HEK293T (cell line): Measurements from ENCODE around the gene MEIS1.

Source experiments
- CTCF ChIA-PET: fragments of 350-600 bp; formaldehyde crosslinking; extraction: SDS; loops from one replicate; lab custom pipeline; 2021; ENCODE audit warnings: antibody characterized with exemption, inconsistent platforms; lab: Yijun Ruan, JAX
- POLR2A ChIA-PET: fragments of 350-600 bp; formaldehyde crosslinking; extraction: SDS; loops from one replicate; lab custom pipeline; 2020; ENCODE audit warnings: antibody characterized with exemption, inconsistent platforms; lab: Yijun Ruan, JAX
- DNase-seq: peaks from one replicate; pipeline ENCODE4 v3.0.0; 2012; ENCODE audit warnings: mixed read lengths; ENCODE audit errors: extremely low spot score
- ARNT ChIP-seq: fragments of 450-650 bp; IDR thresholded peaks from 2 replicates; pipeline ENCODE4 v1.6.1; 2017; ENCODE audit warnings: mild to moderate bottlenecking
- BHLHE40 ChIP-seq: fragments of 450-650 bp; IDR thresholded peaks from 2 replicates; pipeline ENCODE4 v1.6.1; 2016; ENCODE audit warnings: mild to moderate bottlenecking, moderate library complexity, borderline replicate concordance
- CTBP1 ChIP-seq: fragments of 450-650 bp; IDR thresholded peaks from 2 replicates; pipeline ENCODE4 v1.6.1; 2016; ENCODE audit warnings: borderline replicate concordance
- ELF4 ChIP-seq: fragments of 450-650 bp; IDR thresholded peaks from 2 replicates; pipeline ENCODE4 v1.6.1; 2017; ENCODE audit warnings: antibody characterized with exemption
- FOXA1 ChIP-seq: fragments of 450-650 bp; IDR thresholded peaks from 2 replicates; pipeline ENCODE4 v1.6.1; 2016; ENCODE audit warnings: mild to moderate bottlenecking
- FOXK2 ChIP-seq: fragments of 450-650 bp; IDR thresholded peaks from 2 replicates; pipeline ENCODE4 v1.6.1; 2016; ENCODE audit warnings: mild to moderate bottlenecking
- FOXM1 ChIP-seq: fragments of 450-650 bp; IDR thresholded peaks from 2 replicates; pipeline ENCODE4 v1.6.1; 2017; ENCODE audit warnings: mild to moderate bottlenecking, borderline replicate concordance
- HDGF ChIP-seq: fragments of 450-650 bp; IDR thresholded peaks from 2 replicates; pipeline ENCODE4 v1.6.1; 2017; ENCODE audit warnings: antibody characterized with exemption, borderline replicate concordance
- L3MBTL2 ChIP-seq: fragments of 450-650 bp; conservative IDR thresholded peaks from 2 replicates; pipeline ENCODE4 v1.6.1; 2016; ENCODE audit warnings: mild to moderate bottlenecking
- LEF1 ChIP-seq: fragments of 450-650 bp; IDR thresholded peaks from 2 replicates; pipeline ENCODE4 v1.6.1; 2017; ENCODE audit warnings: mild to moderate bottlenecking, borderline replicate concordance
- NFRKB ChIP-seq: fragments of 450-650 bp; IDR thresholded peaks from 2 replicates; pipeline ENCODE4 v1.6.1; 2016; ENCODE audit warnings: mild to moderate bottlenecking, moderate library complexity
- PKNOX1 ChIP-seq: fragments of 450-650 bp; IDR thresholded peaks from 2 replicates; pipeline ENCODE4 v1.6.1; 2016
- SP1 ChIP-seq: fragments of 450-650 bp; IDR thresholded peaks from 2 replicates; pipeline ENCODE4 v1.6.1; 2017
- SUZ12 ChIP-seq: fragments of 450-650 bp; IDR thresholded peaks from 2 replicates; pipeline ENCODE4 v1.6.1; 2016; ENCODE audit warnings: mild to moderate bottlenecking
- TARDBP ChIP-seq: fragments of 450-650 bp; IDR thresholded peaks from 2 replicates; pipeline ENCODE4 v1.6.1; 2016
- ZNF384 ChIP-seq: fragments of 450-650 bp; IDR thresholded peaks from 2 replicates; pipeline ENCODE4 v1.6.1; 2016

Gene MEIS1

DNA sequence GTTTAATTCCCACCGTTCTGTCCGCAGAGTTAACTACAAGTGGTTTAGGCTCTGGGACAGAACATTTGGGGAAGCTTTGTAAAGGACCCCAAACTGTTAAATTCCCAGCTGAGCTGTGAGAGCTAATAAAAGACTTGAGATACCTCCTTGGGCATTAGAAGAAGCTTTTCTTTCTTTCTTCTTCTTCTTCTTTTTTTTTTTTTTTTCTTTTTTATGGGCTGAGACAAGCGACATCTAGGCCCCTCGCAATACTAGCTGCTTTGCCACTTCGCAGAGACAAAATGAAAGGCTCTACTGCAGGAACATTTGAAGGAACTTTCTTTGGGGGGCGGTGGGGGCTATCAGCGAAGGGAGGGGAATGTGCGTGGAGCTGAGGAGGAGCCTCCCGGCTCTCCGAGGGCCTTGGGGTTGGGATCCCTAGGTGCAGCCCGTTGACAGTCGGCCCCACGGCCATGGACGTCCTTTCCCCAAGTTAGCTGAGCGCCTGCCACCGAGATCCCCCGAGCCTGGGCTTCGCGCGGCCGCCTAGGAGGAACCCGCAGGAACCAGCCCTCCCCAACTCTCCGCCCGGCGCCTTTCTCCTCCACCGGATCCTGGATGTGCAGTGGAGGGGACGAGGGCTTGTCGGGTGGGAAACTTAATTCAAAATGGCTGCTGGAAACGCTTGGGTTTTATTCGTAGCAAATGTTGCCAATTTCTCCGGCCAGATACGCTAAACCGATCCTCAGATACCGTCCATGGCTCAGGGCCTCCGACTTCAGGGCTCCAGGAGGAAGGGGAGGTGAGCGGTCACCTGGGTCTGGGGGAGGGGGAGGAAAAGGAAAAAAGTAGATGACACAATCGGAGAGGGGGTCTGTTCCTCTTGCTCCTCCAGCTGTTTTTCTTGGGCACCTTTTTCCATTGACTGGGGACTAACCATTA, 4.2 kb downstream of the MEIS1 start:
- ChIA-PET POLR2A (no interaction called here), CTCF (no interaction called here)
- no peak for TF ChIP-seq ZNF384
- TF ChIP-seq ARNT: no peak
- TF ChIP-seq SUZ12: no peak
- TF ChIP-seq PKNOX1: no peak
- no peak for TF ChIP-seq NFRKB
- TF ChIP-seq SP1: no peak
- TF ChIP-seq ELF4: no peak
- TF ChIP-seq FOXM1: no peak
- no peak for TF ChIP-seq CTBP1
- TF ChIP-seq L3MBTL2: no peak
- no peak for TF ChIP-seq BHLHE40
- no peak for TF ChIP-seq TARDBP
- TF ChIP-seq LEF1: no peak
- no peak for TF ChIP-seq HDGF
- TF ChIP-seq FOXK2: no peak
- no peak for TF ChIP-seq FOXA1
- DNase-seq: no peak

- DNase-seq: no peak
- ChIA-PET CTCF (interaction anchor here (0.7 kb wide), 1 partner anchor 1863 kb away, joined by 3 read pairs; no protein-coding TSS in a partner anchor), POLR2A (no interaction called here)
- TF ChIP-seq BHLHE40 (no peak), ARNT (no peak), LEF1 (no peak), FOXA1 (no peak), NFRKB (no peak), ELF4 (no peak)
Observed at GRCh38 chr2:66439812-66440542, 5.1 kb downstream of the MEIS1 start.

- DNase-seq: no peak
- CTCF ChIA-PET: interaction anchor here (0.7 kb wide), 1 partner anchor 1862 kb away, joined by 3 read pairs; no protein-coding TSS in a partner anchor
- TF ChIP-seq FOXM1 (no peak), PKNOX1 (peak; percentile 57), ZNF384 (peak; percentile 53; the same call in 1 of the 2 replicates), L3MBTL2 (peak; percentile 62)
- POLR2A ChIA-PET: no interaction called here
Observed at GRCh38 chr2:66440708-66441497, 6.0 kb downstream of the MEIS1 start.

DNA sequence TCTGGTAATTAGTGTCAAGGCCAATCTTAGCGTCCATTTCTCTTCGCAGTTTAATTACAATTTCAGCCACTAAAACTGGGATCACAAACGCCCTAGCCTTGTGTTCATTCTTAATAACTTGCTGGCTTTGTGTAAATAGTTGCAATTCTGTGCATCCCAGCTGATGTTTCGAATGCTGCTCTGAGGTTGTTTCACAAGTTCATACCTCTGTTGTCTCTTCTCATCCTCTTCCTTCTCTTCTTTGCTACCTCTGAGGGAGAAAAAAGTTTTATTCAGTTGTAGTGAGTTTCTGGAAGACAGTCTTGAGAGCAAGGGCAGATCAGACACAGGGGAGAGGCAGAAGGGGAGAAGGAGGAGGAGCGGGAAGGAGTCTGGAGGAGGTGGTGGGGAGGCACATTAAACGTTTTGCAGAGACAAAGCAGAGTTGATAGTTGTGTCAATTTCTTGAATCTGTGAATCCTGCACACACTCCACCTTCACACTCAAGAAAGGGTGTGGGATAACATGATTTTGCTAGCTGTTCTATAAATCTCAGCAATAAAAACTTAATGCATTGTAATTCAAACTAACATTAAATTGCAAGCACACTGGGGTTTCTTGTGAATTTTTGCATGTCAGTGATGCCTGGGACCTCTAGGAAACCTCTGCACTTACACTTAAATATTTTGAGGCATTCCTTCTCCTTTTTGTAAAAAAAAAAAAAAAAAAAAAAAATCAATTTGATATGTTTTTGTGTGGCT, 6.8 kb downstream of the MEIS1 start:
- no peak for DNase-seq
- no peak for TF ChIP-seq ELF4
- no peak for TF ChIP-seq FOXA1
- TF ChIP-seq SUZ12: no peak
- TF ChIP-seq HDGF: no peak
- ChIA-PET CTCF (no interaction called here), POLR2A (no interaction called here)

DNA sequence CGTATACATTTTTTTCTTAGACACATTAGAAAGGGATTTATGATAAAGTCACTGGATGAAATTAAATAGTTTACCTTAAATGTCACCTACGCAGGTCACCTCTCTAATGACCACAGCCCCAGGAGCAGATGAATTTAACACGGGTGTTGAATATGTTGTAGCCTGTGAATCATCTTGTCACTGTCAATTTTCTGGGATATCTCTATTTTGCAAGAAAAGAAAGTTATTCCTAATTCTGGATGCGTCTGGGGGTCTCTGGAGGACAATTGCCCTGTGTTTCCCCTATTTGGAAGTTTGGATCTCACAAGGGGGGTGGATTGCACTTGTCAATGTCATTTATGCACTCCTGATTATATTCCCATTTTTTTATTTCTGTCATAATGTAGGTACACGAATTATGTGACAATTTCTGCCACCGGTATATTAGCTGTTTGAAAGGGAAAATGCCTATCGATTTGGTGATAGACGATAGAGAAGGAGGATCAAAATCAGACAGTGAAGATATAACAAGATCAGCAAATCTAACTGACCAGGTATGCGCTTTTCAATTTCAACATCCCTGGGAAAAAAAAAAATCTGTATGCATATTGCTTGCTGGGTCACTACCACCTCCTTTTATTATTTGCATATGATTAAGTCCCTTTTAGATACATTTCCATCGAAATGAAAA, 7.7 kb downstream of the MEIS1 start:
- no peak for TF ChIP-seq ELF4
- TF ChIP-seq NFRKB: no peak
- no peak for TF ChIP-seq FOXM1
- no peak for TF ChIP-seq FOXK2
- TF ChIP-seq HDGF: no peak
- TF ChIP-seq LEF1: no peak
- TF ChIP-seq CTBP1: no peak
- TF ChIP-seq ARNT: no peak
- no peak for TF ChIP-seq ZNF384
- TF ChIP-seq TARDBP: no peak
- no peak for TF ChIP-seq PKNOX1
- TF ChIP-seq SP1: no peak
- TF ChIP-seq L3MBTL2: no peak
- no peak for TF ChIP-seq SUZ12
- no peak for TF ChIP-seq FOXA1
- no peak for TF ChIP-seq BHLHE40
- POLR2A ChIA-PET: no interaction called here
- no peak for DNase-seq
- CTCF ChIA-PET: no interaction called here
